T-helper 2 cell treated with Interferon-gamma antibody and Interleukin-4, amounts not matched to agents 100 ng/mL and 5 ng/mL, for 36 hours (primary cell): ENCODE results near the gene CPNE7. TPM values are rescaled to one million over a fixed set of nuclear protein-coding genes. Genes with fewer than 3 reads are reported as not detected.

ENCODE experiments used
- intact Hi-C: fragments of 100-400 bp; cut with micrococcal nuclease; formaldehyde crosslinking; loops from one replicate; pipeline ENCODE4 v1.15.1; 2023
- total RNA-seq: library from RNA; stranded (reverse); gene quantifications from 2 replicates; pipeline ENCODE4 v1.2.3, GENCODE V29; 2022

Gene CPNE7
- total RNA-seq, 1 donor from 2014 or later: 3.8 TPM

DNA sequence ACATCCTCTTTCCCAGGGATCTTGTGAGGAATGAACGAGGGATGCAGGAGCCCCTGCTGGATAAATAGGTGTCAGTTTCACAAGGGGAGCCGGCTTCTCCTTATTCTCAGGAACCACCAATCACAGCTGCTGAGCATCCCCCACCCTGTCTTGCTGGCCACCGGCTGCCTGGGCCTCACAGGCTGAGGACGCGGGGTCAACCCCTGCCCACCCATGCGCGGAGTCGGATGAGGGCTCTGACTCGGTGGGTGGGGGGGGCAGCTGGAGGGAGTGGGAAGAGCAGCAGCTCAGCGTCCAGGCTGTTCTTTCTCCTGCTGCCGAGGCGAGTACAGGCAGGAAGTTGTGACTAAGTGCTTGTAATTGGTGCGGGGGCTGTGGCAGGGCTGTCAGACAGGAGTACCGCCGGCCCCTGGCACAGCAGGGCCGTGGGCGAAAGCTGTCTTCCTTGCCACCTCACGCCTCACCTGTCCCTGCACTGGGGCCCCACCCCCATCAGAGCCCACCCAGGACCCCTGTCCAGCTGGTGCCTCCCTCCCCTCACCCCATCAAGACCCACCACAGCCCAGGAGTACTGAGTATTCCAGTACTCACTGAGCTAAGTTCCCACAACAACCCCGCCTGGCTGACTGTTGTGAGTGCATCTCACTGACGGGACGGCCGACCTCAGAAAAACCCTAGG is 26.9 kb downstream of the CPNE7 start:
- intact Hi-C loops: no loop called here

DNA sequence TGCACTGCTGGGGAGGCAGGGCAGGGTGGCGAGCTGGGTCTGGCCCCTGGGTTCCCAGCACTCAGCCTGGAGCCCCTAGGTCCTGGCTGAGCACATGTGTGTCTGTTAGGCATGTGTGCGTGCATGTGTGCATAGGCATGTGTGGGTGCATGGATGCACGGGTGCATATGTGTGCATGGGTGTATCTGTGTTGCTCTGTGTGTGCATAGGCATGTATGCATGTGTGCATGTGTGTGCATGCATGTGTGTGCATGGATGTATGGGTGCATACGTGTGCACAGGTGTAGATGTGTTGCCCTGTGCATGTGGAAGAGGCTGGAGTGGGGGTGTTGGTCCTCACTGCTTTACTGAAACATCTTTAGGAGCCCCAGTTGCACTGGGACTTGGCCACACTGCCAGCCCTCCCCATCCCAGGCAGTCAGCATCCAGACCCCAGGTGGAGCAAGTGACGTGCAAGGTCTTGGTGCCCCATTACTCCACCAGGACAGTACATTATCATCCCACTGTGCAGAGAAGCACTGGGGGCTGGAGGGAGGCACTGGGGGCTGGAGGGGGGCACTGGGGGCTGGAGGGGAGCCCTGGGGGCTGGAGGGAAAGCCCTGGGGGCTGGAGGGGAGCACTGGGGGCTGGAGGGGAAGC is 27.5 kb downstream of the CPNE7 start:
- intact Hi-C loops: no loop called here

DNA sequence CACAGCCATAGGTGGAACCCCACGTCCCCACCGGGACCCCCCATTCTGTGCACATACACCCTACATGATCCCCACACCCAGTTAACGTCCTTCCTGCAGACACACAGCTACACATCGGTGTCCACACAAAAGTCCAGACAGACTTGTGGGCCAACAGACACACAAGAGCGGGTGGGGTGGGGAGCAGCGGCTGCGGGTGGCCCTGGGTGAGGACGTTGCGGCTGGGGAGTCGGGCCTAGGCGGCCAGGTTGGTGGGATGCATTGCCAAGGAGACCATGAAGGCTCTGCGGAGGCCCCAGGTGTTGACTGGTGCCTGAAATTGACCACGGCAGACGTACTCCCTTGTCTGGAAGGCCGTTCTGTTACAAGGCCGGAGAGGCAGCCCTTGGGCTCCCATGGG is 29.2 kb downstream of the CPNE7 start:
- intact Hi-C loops: no loop called here

DNA sequence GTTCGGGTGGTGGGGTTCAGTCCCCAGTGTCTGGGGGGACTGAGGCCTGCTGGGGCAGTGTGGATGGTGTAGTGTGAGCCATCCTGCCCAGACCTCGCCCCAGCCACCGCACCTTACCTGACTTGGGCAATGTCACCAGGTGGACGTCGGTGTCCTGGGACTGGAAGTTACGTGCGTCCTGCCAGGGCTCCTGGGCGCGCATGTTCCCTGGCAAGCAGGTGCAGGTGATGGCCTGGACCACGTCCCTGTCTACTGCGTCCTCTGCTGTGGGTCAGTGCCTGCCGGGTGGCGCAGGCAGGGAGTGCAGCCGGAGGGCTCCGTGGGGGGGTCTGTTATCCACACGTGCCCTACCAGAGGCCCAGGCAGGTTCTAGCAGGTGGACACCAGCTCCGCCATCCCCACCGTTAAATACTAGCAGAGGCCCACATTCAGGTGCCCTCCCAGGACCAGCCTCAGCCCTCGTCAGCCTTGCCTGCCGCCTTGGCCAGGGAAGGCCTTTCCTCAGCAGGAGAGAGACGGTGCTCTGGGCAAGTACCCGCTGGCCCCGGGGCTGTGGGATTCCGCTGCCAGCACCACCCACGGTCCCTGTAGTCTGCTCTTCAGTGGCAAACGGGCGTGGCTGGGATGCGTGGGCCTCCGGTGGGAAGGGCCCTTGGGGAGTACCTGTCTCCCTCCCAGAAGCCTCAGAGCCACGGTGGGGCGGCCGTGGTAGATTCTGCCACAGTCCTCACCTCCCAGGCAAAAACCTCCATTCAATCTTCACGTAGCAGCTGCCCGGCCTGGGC is 29.8 kb downstream of the CPNE7 start:
- intact Hi-C loops: no loop called here

DNA sequence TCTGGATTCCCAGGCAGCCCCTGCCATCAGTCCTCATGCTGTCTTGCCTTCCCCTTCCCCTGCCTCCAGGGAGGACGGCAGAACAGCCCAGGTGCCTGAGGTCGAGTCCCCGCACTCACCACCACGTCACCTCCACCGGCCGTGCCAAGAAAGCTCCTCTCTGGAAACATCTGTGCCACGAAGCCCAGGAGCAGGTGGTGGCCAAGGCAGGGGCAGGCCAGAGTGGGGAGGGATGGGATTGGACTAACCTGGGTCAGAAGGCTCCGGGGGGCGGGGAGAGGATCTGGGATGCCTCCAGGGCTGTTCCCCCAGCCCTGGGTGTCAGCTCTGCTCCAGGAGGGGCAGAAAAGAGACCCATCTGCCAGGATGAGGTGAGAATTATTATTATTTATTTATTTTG is 30.4 kb downstream of the CPNE7 start:
- intact Hi-C loops: no loop called here

DNA sequence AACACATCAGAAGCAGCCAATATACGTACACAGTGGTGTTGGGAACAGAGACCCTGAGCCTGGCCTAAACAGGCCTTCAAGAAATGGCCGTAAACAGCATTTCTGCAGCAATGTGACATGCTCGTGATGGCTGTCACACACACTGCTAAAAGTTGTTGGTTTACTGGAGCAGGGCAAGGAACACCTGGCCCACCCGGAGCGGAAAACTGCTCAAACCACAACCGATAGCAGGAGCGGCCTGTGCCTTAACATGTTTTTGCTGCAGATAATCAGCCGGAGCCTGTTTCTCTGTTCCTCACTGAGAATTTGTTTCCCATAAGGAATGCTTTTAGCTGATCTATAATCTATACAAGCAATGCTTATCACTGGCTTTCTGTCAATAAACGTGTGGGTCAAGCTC is 31.9 kb downstream of the CPNE7 start:
- intact Hi-C loops: no loop called here

DNA sequence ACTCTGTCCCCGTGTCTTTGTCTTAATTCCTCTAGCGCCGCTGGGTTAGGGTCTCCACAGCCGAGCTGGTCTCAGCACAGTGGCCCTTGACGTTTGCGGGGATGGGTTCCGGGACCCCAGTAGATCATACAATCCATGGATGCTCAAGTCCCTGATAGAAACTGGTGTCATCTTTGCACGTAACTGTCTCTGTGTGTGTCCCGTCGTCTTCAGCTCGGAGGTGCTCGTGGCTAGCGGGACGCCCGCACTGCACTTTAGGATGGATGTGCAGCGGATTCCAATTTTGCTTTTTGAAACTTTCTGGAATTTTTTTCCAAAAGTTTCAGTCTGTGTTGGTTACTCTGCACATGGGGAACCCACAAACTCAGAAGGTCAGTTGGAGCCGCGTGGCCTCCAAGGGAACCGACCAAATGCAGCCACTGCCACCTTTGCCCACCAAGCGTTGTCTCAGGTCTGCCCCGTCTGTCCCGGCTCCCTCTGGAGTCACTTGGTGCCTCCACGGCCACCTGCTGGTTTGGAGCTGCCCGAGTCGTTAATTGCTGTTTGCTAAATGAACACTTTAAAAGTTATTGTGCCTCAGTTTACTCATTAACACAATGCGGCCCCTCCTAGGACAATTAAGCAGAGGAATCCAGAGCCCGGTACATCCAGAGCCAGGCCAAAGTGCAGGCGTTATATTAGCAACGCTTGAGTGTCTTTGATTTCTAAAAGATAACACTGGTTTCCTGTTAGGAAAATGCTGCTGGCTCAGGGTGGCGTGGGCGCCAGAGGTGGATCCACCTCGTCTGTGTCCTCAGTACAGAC is 32.6 kb downstream of the CPNE7 start:
- intact Hi-C loops: no loop called here

DNA sequence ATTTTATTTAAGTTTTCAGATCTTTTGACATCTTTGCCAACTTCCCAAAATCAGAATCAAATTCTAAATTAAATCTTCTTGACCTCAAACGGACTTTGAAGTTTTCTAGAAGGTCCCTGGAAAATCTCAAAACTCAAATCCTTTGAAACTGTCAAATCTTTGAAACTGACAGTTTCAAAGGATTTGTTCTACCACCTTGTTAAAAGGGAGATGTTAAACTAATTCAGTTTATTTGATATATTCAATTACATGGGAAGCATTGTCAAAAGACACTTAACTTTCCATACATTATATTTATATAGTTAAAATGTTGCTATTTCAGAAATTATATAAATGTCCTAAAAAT is 34.5 kb downstream of the CPNE7 start:
- intact Hi-C loops: no loop called here

DNA sequence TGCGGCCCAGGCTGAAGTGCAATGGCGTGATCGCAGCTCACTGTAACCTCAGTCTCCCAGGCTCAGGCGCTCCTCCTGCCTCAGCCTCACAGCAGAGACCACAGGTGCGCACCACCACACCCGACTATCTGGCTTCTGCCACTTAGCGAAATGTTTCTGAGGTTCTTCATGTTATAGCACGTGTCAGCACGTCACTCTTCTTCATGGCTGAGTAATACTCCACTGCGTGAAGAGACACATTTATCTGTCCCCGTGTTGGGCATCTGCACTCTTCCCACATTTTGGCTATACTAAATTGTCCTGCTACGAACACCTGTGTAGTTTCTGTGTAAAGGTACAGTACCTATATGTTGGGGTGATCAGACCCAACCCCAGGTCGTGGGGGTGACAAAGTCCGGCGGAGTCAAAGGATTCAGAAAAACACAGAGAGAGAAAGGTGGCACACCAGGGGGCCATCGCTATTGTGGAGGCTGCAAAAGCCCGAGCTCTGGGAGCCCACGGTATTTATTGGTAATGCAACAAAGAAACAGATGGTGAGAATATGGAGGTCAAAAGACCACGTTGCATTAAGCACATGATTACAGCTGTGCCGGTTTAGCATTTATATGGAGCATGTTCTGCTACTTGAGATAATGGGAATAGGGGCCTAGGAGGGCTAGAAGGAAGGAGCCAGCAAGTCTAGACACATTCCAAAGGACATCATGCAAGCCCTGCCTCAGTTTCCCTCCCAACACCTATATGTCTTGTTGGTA is 37.0 kb downstream of the CPNE7 start:
- intact Hi-C loops: no loop called here

DNA sequence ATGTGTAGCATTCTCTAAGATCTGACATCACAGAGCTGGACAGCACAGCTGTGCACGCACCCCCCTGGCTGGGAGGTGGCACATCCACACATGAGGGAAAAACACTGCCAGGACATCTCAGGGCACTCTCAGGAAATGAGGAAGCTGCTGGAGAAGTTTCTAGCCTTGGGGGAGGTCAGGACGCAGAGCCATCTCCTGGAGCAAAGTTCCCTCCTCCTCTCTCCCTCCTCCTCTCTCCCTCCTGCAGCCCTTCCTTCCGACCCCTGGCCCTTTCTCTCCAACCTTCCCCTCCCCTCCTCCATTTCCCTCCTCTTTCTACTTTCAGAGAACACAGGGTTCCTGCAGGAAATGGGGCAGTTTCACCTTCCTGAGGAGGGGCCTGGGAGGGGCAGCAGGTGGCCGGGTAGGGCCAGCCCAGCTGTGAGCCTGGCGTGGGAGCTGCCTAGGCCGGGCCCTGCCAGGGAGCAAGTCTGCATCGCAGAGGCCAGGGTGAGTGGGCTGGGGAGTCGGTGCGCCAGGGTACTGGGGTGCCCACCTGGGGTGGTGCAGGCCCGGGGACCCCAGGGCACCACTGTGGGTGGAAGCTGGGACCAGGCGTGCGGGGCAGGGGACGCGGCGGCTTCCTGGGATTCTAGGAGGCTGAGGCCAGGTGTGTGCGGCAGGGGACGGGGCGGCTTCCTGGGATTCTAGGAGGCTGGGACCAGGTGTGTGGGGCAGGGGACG is 37.8 kb downstream of the CPNE7 start, which contains the start of gene DPEP1:
DPEP1 (plus strand) TSS at position 412 of the 723 bp plus-strand sequence. CDS start 16,769 bp downstream, outside the sequence.
- intact Hi-C loops: no loop called here

DNA sequence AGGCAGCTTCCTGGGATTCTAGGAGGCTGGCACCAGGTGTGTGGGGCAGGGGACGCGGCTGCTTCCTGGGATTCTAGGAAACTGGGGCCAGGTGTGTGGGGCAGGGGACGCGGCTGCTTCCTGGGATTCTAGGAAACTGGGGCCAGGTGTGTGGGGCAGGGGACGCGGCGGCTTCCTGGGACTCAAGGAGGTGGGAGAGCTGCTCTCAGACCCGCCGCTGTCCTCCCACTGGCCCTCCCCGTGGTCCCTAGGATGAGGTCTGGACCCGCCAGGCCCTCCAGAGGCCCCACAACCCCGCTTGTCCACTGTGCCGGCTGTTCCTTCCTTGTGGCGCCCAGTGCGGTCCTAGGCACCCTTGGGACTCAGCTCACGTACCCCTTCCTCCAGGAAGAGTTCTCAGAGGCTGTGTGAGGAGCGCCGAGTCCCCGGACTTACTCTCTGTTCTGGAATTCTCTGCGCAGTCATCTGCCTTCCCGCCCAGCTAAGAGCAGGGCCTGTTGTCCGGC is 38.4 kb downstream of the CPNE7 start:
- intact Hi-C loops: no loop called here

DNA sequence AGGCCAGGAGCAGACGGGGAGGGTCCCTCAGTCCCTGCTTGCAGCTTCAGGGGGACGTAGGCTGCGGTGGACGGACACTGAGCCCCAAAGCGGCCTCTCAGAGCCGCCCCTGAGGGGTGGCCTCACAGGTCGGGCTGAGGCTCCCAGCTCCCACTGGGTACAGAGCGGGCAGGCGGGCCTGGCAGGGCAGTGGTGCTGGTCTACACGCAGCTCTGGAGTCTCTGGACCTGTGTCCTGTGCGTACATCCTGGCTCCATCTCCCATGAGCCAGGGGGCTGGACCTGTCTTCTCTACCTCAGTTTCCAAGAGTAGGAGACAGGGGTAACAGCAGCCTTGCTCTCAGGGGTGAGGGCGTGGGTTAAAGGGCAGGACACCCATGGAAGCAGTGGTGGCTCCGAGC is 39.6 kb downstream of the CPNE7 start:
- intact Hi-C loops: no loop called here

DNA sequence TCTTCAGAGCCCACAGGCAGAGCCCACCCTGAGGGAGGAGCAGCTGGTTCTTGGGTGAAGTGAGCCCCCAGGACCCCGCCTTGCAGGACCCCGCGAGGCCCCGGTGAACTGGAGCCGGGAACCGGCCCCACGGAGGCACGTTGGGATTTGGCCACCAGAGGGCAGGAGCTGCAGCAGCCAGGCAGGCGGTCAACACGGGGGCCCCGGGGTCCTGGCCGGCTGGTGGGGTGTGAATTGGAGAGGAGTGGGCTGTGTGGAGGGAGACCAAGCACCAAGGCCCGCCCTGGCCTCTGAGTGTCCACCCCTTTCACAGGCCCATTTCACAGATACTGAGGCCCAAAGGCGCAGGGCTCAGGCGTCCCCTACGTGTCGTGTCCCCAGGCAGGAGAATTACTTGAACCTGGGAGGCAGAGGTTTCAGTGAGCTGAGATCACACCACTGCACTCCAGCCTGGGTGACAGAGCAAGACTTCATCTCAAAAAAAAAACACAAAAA is 40.1 kb downstream of the CPNE7 start:
- intact Hi-C loops: no loop called here

DNA sequence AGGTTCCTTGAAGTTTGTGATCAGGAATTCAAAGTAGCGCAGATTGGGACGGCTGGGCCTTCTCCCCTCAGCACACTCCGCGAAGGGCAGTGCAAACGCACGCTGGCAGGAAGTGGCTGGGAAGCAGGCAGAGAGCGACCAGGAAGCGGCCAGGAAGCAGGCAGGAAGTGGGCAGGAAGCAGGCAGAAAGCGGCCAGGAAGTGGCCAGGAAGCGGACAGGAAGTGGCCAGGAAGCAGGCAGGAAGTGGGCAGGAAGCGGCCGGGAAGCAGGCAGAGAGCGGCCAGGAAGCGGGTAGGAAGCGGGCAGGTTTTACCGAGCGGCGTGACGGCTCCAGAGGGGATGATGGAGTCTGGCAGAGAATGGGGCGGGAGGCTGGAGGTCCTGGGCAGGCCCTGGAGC is 41.1 kb downstream of the CPNE7 start:
- intact Hi-C loops: no loop called here

DNA sequence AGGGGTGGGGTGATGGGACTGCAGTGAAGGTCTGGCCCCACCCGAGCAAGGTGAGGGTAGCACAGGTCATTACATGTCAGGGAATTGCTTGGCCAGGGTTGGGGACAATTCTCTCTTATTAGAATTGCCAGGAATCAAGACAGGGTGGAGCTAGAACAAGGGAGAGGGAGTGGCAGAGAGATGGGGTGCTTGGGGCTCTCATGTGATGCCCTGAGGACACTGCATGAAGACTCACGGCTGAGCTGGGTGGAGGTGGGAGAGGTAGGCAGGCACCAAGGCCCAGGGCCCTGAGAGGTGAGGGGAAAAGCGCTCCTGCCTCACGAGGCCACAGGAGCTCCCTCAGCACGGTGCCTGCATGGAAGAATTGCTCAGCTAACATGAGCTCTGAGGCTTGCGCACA is 41.5 kb downstream of the CPNE7 start:
- intact Hi-C loops: no loop called here

DNA sequence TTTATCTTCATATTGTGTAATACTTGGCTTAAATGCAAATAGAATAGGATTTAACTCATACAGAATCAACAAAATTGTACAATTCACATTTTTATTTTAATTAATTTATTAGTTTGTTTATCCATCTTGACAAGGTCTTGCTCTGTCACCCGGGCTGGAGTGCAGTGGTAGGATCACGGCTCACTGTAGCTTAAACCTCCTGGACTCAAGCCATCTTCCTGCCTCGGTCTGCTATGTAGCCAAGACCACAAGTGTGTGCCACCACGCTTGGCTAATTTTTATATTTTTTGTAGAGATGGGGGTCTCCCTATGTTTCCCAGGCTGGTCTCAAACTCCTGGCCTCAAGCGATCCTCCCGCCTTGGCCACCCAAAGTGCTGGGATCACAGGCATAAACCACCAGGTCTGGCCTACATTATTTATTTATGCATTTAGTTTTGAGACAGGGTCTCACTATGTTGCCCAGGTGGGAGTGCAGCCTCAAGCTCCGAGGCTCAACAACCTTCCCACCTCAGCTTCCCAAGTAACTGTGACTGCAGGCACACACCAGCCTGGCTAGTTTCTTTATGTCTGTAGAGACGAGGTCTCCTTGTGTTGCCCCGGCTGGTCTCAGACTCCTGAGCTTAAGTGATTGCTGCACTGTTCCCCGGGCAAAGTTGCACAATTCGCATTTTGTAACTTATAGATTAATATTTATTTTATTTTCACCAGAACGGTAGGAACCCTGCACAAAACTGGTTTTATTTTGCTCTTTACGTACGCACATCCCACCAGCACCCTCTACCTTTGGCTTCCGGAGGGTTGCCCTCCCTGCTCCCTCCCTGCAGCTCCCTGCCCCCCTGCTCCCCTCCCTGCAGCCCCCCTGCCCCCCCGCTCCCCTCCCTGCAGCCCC is 42.8 kb downstream of the CPNE7 start:
- intact Hi-C loops: no loop called here

DNA sequence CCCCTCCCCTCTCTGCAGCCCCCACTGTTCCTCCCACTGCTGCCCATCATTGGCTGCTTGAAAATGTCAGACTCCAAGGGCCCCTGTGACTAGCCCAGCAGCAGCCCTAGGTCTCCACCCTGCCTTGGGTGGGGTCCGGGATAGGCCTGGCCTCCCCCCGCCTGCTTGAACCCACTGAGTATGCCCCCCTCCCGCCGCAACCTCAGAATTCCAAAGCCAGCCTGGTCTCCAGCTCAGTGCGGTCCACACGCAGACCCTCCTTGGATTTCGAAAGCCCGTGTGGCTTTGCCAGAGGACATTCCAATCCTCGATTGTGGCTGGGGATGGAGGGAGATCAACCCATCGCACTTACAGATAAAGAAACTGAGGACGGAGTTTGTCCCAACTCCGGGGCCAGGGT is 44.3 kb downstream of the CPNE7 start:
- intact Hi-C loops: no loop called here

DNA sequence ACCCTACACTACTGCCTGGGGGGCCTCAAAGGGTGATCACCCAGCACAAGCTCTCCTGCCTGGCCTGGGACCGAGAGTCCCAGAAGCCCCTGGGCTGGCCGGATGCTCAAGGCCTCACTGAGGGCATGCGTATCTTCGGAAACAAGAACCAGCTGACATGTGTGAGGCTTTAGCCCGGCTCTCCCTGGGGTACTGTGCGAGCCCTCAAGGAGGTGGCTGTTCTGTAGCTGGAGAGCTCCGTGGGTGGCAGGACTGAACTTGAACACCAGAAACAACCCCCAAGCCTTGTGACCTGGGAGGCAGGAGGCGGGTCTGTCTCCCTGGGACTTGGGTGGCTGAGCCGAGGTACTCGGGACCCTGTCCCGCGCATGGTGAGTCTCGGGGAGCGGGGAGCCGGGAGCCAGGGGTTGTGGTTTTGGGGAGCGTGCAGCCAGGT is 44.9 kb downstream of the CPNE7 start:
- intact Hi-C loops: no loop called here
